GM18861 (cell line): ENCODE results near the gene APRT.
"Not testable (repeated sequence)": the region's sequence is repeated elsewhere in the genome, so short reads cannot be mapped to it uniquely, and the experiment has no call there.

Experiments used
- ATAC-seq: cut with Tn5 transposase; IDR thresholded peaks from one replicate; pipeline ENCODE4 v1.9.1; 2021; ENCODE audit not compliant: unreplicated experiment

Gene APRT

GRCh38 chr16:88774544-88775393 is 37.0 kb downstream of the APRT start:
- no peak for ATAC-seq

- no peak for ATAC-seq
Measured at GRCh38 chr16:88773812-88774291, 37.9 kb downstream of the APRT start.

DNA sequence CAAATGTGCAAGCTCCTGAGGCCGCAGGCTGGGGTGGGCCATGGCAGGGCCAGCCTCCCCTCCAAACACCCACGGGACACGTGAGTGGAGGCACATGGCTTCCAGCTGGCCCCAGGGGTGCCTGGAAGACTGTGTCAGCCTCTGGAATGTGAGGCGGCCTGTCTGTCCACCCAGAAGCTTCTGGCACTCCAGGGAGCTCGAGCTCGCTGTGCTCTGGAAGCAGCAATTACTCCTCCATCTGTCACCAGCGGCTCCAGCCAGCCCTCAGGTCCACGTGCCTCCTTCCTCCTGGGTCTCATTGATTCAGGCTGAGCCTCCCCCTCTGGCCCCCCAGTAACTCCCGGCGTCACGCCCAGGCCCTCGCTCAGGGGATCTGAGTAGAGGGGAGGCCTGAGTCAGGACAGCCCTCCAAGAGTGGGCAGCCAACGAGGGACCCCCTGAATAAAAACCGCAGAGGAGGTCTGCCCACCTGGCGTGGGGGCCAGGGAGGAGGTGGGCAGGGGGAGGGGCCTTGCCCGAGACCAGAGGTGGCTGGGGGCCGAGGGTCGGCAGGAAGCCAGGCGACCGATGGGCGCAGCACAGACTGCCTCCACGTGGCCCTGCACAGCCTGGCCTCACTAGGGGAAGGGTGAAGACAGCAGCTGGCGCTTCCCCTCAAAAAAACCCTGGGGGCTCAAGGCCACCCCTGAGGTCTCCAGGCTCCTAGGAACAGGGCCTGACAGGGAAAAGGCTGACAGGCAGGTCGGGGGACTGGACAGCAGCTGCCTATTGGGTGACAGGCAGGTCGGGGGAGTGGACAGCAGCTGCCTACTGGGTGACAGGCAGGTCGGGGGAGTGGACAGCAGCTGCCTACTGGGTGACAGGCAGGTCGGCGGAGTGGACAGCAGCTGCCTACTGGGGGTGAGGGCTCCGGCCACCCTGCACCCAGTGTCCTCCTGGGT is 38.6 kb downstream of the APRT start:
- ATAC-seq: no peak

GRCh38 chr16:88771781-88772180 is 39.9 kb downstream of the APRT start:
- not testable (repeated sequence) for ATAC-seq

GRCh38 chr16:88771294-88771772 is 40.4 kb downstream of the APRT start:
- ATAC-seq: no peak

- peak; percentile 59 for ATAC-seq
Measured at GRCh38 chr16:88770461-88771293, 41.1 kb downstream of the APRT start.

DNA sequence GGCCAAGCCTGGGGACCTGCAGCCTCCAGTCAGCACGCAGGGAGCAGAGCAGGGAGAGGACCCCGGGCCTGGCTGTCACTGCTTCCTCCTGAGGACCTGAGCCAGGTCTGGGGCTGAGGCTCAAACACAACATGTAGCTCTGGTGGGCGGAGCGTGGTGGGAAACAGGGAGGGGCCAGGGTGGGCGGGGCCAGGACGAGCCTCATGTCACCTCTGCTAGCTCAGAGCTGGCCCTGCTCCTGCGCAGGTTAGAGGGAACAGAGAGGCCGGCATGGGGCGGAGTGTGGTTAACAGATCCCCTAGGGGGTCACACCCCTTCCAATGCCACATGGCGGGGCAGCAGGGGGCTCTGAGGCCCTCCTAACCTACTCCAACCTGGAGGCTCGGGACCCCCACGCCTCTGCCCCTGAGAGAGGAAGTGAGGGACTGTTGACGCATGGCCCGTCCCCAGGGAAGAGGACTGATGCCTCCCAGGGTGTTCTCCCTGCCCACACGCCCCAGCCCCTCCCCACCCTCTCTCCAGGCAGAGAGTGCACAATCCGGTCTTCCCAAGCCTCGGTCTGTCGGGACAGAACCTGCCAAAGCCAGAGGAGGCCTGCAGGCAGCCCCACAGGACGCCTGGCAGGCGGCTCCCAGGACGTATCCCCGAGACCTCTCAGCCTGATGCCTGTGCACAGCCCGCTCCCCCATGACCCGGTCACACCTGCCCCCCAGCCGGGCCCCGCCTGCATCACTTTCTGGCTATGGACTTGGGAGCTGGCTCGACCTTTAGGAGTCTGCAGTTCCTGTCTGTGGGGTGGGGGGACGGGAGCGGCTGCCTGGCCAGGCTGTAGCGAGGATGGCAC is 41.9 kb downstream of the APRT start:
- no peak for ATAC-seq

- no peak for ATAC-seq
Measured at GRCh38 chr16:88768071-88768783, 43.5 kb downstream of the APRT start.

- no peak for ATAC-seq
Measured at GRCh38 chr16:88767546-88768070, 44.1 kb downstream of the APRT start.

- no peak for ATAC-seq
Measured at GRCh38 chr16:88766975-88767374, 44.8 kb downstream of the APRT start.

- ATAC-seq: no peak
Measured at GRCh38 chr16:88764913-88765349, 46.8 kb downstream of the APRT start.

- ATAC-seq: no peak
Measured at GRCh38 chr16:88764080-88764479, 47.6 kb downstream of the APRT start.

DNA sequence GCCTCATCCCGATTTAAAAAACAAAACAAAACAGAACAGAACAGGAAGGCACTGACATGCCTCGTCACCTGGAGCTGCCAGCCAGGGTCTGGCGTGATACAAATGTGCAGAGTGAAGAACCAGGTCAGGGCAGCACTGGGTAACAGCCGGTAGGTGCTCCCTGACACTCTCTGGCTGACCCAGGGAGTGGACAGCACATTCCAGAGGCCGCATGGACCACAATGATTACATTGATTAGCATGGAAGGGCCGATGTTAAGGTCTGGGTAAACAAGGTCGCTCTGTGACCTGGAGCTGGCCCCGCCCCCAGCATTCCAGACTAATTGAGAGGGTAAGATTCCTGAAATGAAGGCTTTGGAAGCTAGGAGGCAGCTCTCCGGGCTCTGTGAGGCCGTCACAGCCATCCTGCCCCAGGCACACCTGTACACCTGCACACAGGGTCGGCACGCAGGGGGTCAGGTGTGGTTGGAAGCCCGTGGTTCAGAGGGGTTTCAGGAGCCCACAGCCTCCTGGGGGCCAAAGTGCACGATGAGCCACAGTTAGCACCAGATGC is 48.1 kb downstream of the APRT start:
- no peak for ATAC-seq

GRCh38 chr16:88762941-88763340 is 48.8 kb downstream of the APRT start:
- ATAC-seq: no peak

- ATAC-seq: no peak
Measured at GRCh38 chr16:88762258-88762870, 49.4 kb downstream of the APRT start.

DNA sequence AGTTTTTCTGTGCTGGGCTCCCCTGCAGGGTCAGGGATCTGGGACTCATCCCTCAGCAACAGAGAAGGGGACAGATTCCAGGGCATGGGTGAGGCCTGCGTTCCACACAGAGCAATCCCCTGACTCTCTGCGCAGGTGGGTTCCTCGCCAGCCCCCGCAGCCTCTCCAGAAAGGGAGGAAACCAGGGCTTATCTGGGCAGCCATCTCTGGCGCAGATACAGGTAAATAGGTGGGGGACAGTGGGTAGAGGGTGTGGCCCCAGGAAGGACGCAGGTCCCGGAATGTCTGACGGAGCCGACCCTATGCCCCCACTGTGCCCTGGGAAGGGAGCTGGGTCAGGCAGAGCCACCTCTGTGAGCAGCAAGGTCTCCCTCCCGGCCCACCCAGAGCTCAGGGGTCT is 49.9 kb downstream of the APRT start:
- no peak for ATAC-seq

DNA sequence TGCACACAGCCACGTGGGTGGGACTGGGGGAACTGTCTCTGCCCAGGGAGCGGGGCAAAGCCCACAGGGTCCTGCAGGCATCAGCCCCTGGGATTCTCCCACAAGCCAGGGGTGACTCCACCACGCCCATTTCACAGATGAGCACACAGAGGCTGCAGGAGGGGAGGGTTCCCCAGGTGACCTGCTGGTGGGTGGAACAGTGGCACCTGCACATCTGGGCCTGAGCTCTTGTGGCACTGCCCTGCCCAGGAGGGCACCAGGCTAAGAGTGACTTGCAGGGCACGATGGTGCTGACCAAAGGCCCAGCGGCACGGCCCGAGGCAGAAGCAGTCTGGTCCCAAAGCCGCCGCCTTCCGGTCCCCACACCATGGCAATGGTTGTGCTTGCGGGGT is 50.6 kb downstream of the APRT start:
- ATAC-seq: no peak
